AG04449 (cell line): Measurements from ENCODE around the gene CHMP4B.

ENCODE experiments used
- CTCF ChIA-PET: fragments of 350-600 bp; formaldehyde crosslinking; extraction: SDS; loops from one replicate; lab custom pipeline; 2021; ENCODE audit warnings: antibody characterized with exemption; lab: Yijun Ruan, JAX
- POLR2A ChIA-PET: fragments of 400-600, 350-600 bp; formaldehyde crosslinking; extraction: SDS; loops from one replicate; lab custom pipeline; 2020; ENCODE audit warnings: antibody characterized with exemption, inconsistent platforms; lab: Yijun Ruan, JAX
- DNase-seq: peaks from one replicate; pipeline ENCODE4 v3.0.0-alpha.2; 2010; ENCODE audit warnings: low read depth, low spot score
- H3K4me3 ChIP-seq: 2 replicates; pipeline ENCODE4 v1.5.1; 2011; ENCODE audit warnings: low read depth, mild to moderate bottlenecking, control low read depth, low read length
- TF ChIP-seq, protein P1 (sequence below): IDR thresholded peaks from one replicate; pipeline ENCODE4 v1.5.1; 2011; ENCODE audit warnings: mild to moderate bottlenecking, moderate library complexity, low read length, control low read depth, inconsistent platforms; ENCODE audit not compliant: insufficient read depth; ENCODE audit errors: missing control alignments

CHMP4B gene

DNA sequence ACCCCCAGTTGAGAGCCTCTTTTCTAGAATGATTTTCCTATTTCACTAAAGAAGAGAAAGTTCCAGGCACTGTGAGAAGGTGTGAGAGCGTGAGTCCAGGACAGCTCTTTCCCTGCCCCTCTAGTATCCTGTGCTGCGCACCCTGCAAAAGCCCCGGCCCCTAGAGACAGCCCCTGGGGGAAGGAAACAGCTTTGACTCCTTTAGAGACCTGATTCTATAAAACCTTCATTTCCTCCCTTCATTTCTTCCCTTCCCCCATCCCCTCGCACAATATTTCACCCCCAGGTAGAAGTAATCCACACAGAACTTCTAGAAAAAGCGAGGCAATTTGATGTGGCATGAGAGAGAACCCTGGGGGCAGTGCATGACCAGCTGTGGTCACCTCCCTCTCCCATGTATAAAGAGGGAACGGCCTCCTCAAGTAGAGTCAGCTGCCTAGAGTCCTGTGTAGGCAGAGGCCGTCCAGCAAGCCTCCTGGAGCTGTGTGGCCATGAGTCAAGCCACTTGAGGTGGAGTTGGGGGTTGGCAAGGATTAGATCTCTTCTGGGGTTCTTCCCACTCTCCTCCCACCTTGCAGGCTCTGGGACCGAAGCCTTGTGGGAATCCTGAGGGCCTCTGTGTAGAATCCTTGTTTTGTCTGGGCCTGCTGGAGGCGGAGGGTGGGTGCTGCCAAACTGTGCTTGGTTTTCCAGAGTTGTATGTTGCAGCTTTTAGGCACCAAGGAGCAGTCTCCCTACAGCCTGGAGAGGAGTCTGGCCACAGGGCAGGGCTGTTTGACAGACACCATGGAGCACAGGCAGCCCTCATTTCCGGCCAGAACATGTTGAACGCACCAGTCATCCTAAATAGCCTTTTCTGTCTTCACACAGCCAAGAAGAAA, 41.7 kb downstream of the CHMP4B start:
- no peak overlapping the region for H3K4me3 ChIP-seq
- no peak for DNase-seq
- TF ChIP-seq, protein P1, sequence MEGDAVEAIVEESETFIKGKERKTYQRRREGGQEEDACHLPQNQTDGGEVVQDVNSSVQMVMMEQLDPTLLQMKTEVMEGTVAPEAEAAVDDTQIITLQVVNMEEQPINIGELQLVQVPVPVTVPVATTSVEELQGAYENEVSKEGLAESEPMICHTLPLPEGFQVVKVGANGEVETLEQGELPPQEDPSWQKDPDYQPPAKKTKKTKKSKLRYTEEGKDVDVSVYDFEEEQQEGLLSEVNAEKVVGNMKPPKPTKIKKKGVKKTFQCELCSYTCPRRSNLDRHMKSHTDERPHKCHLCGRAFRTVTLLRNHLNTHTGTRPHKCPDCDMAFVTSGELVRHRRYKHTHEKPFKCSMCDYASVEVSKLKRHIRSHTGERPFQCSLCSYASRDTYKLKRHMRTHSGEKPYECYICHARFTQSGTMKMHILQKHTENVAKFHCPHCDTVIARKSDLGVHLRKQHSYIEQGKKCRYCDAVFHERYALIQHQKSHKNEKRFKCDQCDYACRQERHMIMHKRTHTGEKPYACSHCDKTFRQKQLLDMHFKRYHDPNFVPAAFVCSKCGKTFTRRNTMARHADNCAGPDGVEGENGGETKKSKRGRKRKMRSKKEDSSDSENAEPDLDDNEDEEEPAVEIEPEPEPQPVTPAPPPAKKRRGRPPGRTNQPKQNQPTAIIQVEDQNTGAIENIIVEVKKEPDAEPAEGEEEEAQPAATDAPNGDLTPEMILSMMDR: no peak
- ChIA-PET POLR2A (no interaction called here), CTCF (interaction anchor here (1.5 to 5.8 kb wide), 3 partner anchors 8 to 169 kb away, joined by 4 to 29 read pairs (median 11); no protein-coding TSS in a partner anchor)

DNA sequence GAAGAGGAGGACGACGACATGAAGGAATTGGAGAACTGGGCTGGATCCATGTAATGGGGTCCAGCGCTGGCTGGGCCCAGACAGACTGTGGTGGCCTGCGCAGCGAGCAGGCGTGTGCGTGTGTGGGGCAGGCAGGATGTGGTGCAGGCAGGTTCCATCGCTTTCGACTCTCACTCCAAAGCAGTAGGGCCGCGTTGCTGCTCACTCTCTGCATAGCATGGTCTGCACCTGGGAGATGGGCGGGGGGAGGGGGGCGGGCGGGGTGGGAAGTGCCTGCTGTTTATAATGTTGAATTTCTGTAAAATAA, 42.3 kb downstream of the CHMP4B start:
- no peak for DNase-seq
- ChIA-PET CTCF (interaction anchor here (5.8 kb wide), 1 partner anchor 10 kb away, joined by 29 read pairs; no protein-coding TSS in a partner anchor), POLR2A (no interaction called here)
- no peak overlapping the region for H3K4me3 ChIP-seq
- TF ChIP-seq, protein P1: no peak

- no peak for DNase-seq
- ChIA-PET POLR2A (no interaction called here), CTCF (interaction anchor here (1.0 to 1.1 kb wide), 2 partner anchors 9 to 211 kb away, joined by 3 to 5 read pairs; no protein-coding TSS in a partner anchor)
- no peak overlapping the region for H3K4me3 ChIP-seq
- TF ChIP-seq, protein P1: no peak
Observed at GRCh38 chr20:33857722-33858563, 46.8 kb downstream of the CHMP4B start.

DNA sequence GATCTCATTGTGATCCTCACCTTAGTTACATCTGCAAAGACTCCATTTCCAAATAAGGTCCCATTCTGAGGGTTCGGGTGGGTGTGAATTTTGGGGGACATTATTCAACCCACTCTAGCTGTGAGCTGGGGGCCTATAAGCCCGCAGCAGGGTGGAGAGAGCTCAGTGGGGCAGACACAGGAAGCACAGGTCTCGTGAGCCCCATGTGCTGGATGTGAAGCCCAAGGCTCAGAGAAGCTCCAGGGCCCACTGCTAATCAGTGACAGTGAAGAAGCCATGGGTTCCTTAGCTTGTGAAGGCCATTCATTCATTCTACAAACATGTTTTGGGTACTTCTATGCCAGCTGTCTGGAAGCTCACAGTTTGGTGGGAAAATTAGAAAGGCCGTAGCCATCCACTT, 47.5 kb downstream of the CHMP4B start:
- ChIA-PET POLR2A (no interaction called here), CTCF (interaction anchor here (1.0 to 1.1 kb wide), 2 partner anchors 9 to 211 kb away, joined by 3 to 5 read pairs; no protein-coding TSS in a partner anchor)
- TF ChIP-seq, protein P1: no peak
- DNase-seq: no peak
- H3K4me3 ChIP-seq: no peak overlapping the region

- no peak for DNase-seq
- ChIA-PET POLR2A (no interaction called here), CTCF (interaction anchor here (7.9 kb wide), 1 partner anchor 211 kb away, joined by 155 read pairs; no protein-coding TSS in a partner anchor)
- TF ChIP-seq, protein P1: no peak
- no peak overlapping the region for H3K4me3 ChIP-seq
Observed at GRCh38 chr20:33859157-33859695, 48.1 kb downstream of the CHMP4B start.
